ENCODE measurements around the gene FBXO11.

FBXO11 gene

GRCh38 chr2:47815764-47816163 lies 90.5 kb downstream of the FBXO11 start:
- TF ChIP-seq USF1 (IDR thresholded peaks at IDR 0.05) (no peak), TAF1 (IDR thresholded peaks at IDR 0.05; ENCODE audit: low read depth) (no peak), MAX (IDR thresholded peaks at IDR 0.05) (no peak), TCF12 (IDR thresholded peaks at IDR 0.05; ENCODE audit: low read depth) (no peak), ZBTB7A (IDR thresholded peaks at IDR 0.05; ENCODE audit: low read depth) (no peak), TEAD4 (IDR thresholded peaks at IDR 0.05) (no peak), YY1 (IDR thresholded peaks at IDR 0.05; ENCODE audit: low read depth) (no peak), RAD21 (IDR thresholded peaks at IDR 0.05; ENCODE audit: low read depth) (no peak), EP300 (IDR thresholded peaks at IDR 0.05; ENCODE audit: borderline replicate concordance) (no peak), NFIC (IDR thresholded peaks at IDR 0.05) (no peak), EGR1 (IDR thresholded peaks at IDR 0.05) (no peak)

- TF ChIP-seq CREB1 (IDR thresholded peaks at IDR 0.05; ENCODE audit: low read depth) (no peak), TAF1 (IDR thresholded peaks at IDR 0.05; ENCODE audit: low read depth) (no peak), ZBTB7A (IDR thresholded peaks at IDR 0.05; ENCODE audit: low read depth) (no peak), USF1 (IDR thresholded peaks at IDR 0.05) (no peak), REST (IDR thresholded peaks at IDR 0.05; ENCODE audit: low read depth) (no peak), YY1 (IDR thresholded peaks at IDR 0.05; ENCODE audit: low read depth) (no peak), EP300 (IDR thresholded peaks at IDR 0.05; ENCODE audit: borderline replicate concordance) (no peak), RAD21 (IDR thresholded peaks at IDR 0.05; ENCODE audit: low read depth) (no peak), TEAD4 (IDR thresholded peaks at IDR 0.05) (no peak), NFIC (IDR thresholded peaks at IDR 0.05) (no peak), CEBPB (IDR thresholded peaks at IDR 0.05) (no peak), TCF12 (IDR thresholded peaks at IDR 0.05; ENCODE audit: low read depth) (no peak), MAX (IDR thresholded peaks at IDR 0.05) (no peak), EGR1 (IDR thresholded peaks at IDR 0.05) (no peak), FOXM1 (IDR thresholded peaks at IDR 0.05; ENCODE audit: borderline replicate concordance, low read depth) (no peak)
Measured at GRCh38 chr2:47811668-47812067, 94.6 kb downstream of the FBXO11 start.

GRCh38 chr2:47810850-47811249 lies 95.4 kb downstream of the FBXO11 start:
- no peak for TF ChIP-seq MAX (IDR thresholded peaks at IDR 0.05)
- no peak for TF ChIP-seq EP300 (IDR thresholded peaks at IDR 0.05; ENCODE audit: borderline replicate concordance)
- TF ChIP-seq FOXM1 (IDR thresholded peaks at IDR 0.05; ENCODE audit: borderline replicate concordance, low read depth) = no peak
- no peak for TF ChIP-seq RAD21 (IDR thresholded peaks at IDR 0.05; ENCODE audit: low read depth)
- TF ChIP-seq NFIC (IDR thresholded peaks at IDR 0.05) = no peak
- TF ChIP-seq YY1 (IDR thresholded peaks at IDR 0.05; ENCODE audit: low read depth) = no peak
- TF ChIP-seq CREB1 (IDR thresholded peaks at IDR 0.05; ENCODE audit: low read depth) = no peak
- no peak for TF ChIP-seq ZBTB7A (IDR thresholded peaks at IDR 0.05; ENCODE audit: low read depth)
- TF ChIP-seq REST (IDR thresholded peaks at IDR 0.05; ENCODE audit: low read depth) = no peak
- no peak for TF ChIP-seq USF1 (IDR thresholded peaks at IDR 0.05)
- TF ChIP-seq TAF1 (IDR thresholded peaks at IDR 0.05; ENCODE audit: low read depth) = no peak

GRCh38 chr2:47809903-47810302 lies 96.4 kb downstream of the FBXO11 start:
- TF ChIP-seq MAX (IDR thresholded peaks at IDR 0.05) = no peak
- no peak for TF ChIP-seq TEAD4 (IDR thresholded peaks at IDR 0.05)
- TF ChIP-seq ZBTB7A (IDR thresholded peaks at IDR 0.05; ENCODE audit: low read depth) = no peak
- no peak for TF ChIP-seq USF1 (IDR thresholded peaks at IDR 0.05)
- TF ChIP-seq CEBPB (IDR thresholded peaks at IDR 0.05) = no peak
- TF ChIP-seq TCF12 (IDR thresholded peaks at IDR 0.05; ENCODE audit: low read depth) = no peak
- TF ChIP-seq YY1 (IDR thresholded peaks at IDR 0.05; ENCODE audit: low read depth) = no peak
- no peak for TF ChIP-seq TAF1 (IDR thresholded peaks at IDR 0.05; ENCODE audit: low read depth)
- TF ChIP-seq EP300 (IDR thresholded peaks at IDR 0.05; ENCODE audit: borderline replicate concordance) = no peak
- no peak for TF ChIP-seq RAD21 (IDR thresholded peaks at IDR 0.05; ENCODE audit: low read depth)
- no peak for TF ChIP-seq CREB1 (IDR thresholded peaks at IDR 0.05; ENCODE audit: low read depth)
- TF ChIP-seq REST (IDR thresholded peaks at IDR 0.05; ENCODE audit: low read depth) = no peak
- no peak for TF ChIP-seq EGR1 (IDR thresholded peaks at IDR 0.05)
- no peak for TF ChIP-seq NFIC (IDR thresholded peaks at IDR 0.05)
- TF ChIP-seq FOXM1 (IDR thresholded peaks at IDR 0.05; ENCODE audit: borderline replicate concordance, low read depth) = no peak

Data from Ishikawa (cell line).